H9 (cell line): ENCODE data around the gene CREB3L2. TPM values are rescaled to one million over a fixed set of nuclear protein-coding genes. Genes with fewer than 3 reads are reported as not detected.
A peak's percentile ranks its signal among the peaks of the same experiment; 100 is the strongest.

Experiments
- DNase-seq: peaks from one replicate; pipeline ENCODE4 v3.0.0-alpha.2; 2017
- H2AFZ ChIP-seq: one replicate; pipeline ENCODE4 v1.6.1; 2013; ENCODE audit warnings: mild to moderate bottlenecking, low read length, control low read depth, moderate library complexity
- H2AK5ac ChIP-seq: 2 replicates; pipeline ENCODE4 v1.6.1; 2013; ENCODE audit warnings: low read length, control low read depth, mixed read lengths; ENCODE audit not compliant: insufficient read length
- H2BK120ac ChIP-seq: one replicate; pipeline ENCODE4 v1.6.1; 2013; ENCODE audit warnings: low read depth, mild to moderate bottlenecking, low read length, control low read depth, inconsistent platforms; ENCODE audit not compliant: poor library complexity, severe bottlenecking
- H2BK12ac ChIP-seq: 2 replicates; pipeline ENCODE4 v1.6.1; 2013; ENCODE audit warnings: low read length, control low read depth, mixed read lengths, low read depth; ENCODE audit not compliant: insufficient read length
- H2BK15ac ChIP-seq: 2 replicates; pipeline ENCODE4 v1.6.1; 2013; ENCODE audit warnings: low read depth, low read length, control low read depth
- H2BK20ac ChIP-seq: one replicate; pipeline ENCODE4 v1.6.1; 2013; ENCODE audit warnings: low read depth, mild to moderate bottlenecking, low read length, control low read depth, inconsistent platforms; ENCODE audit not compliant: poor library complexity, severe bottlenecking
- H2BK5ac ChIP-seq: 2 replicates; pipeline ENCODE4 v1.6.1; 2013; ENCODE audit warnings: low read length, control low read depth, mixed read lengths; ENCODE audit not compliant: insufficient read length
- H3K14ac ChIP-seq: 2 replicates; pipeline ENCODE4 v1.6.1; 2013; ENCODE audit warnings: low read length, control low read depth; ENCODE audit not compliant: insufficient read depth
- H3K18ac ChIP-seq: 2 replicates; pipeline ENCODE4 v1.6.1; 2013; ENCODE audit warnings: low read depth, mild to moderate bottlenecking, mixed read lengths, low read length, control low read depth; ENCODE audit not compliant: insufficient read length
- H3K23ac ChIP-seq: 2 replicates; pipeline ENCODE4 v1.6.1; 2013; ENCODE audit warnings: low read length, control low read depth, mixed read lengths, low read depth; ENCODE audit not compliant: insufficient read length
- H3K23me2 ChIP-seq: 2 replicates; pipeline ENCODE4 v1.6.1; 2013; ENCODE audit warnings: low read depth, mild to moderate bottlenecking, mixed read lengths, low read length, control low read depth; ENCODE audit not compliant: insufficient read length, poor library complexity, severe bottlenecking
- H3K27ac ChIP-seq: 2 replicates; pipeline ENCODE4 v1.5.1; 2013; ENCODE audit warnings: low read length, control low read depth, mixed read lengths, low read depth; ENCODE audit not compliant: insufficient read length
- H3K27me3 ChIP-seq: 2 replicates; pipeline ENCODE4 v1.6.1; 2013; ENCODE audit warnings: low read length, control low read depth, inconsistent platforms; ENCODE audit not compliant: insufficient read depth
- H3K4ac ChIP-seq: 2 replicates; pipeline ENCODE4 v1.6.1; 2013; ENCODE audit warnings: low read depth, mild to moderate bottlenecking, control low read depth, inconsistent platforms, low read length, moderate library complexity
- H3K4me1 ChIP-seq: 2 replicates; pipeline ENCODE4 v1.6.1; 2013; ENCODE audit warnings: low read length, control low read depth, inconsistent platforms; ENCODE audit not compliant: insufficient read depth
- H3K4me2 ChIP-seq: 2 replicates; pipeline ENCODE4 v1.6.1; 2013; ENCODE audit warnings: low read length, control low read depth, mixed read lengths; ENCODE audit not compliant: insufficient read length, insufficient read depth
- H3K56ac ChIP-seq: 2 replicates; pipeline ENCODE4 v1.6.1; 2013; ENCODE audit warnings: low read depth, mild to moderate bottlenecking, mixed read lengths, low read length, control low read depth; ENCODE audit not compliant: insufficient read length
- H3K79me1 ChIP-seq: 2 replicates; pipeline ENCODE4 v1.6.1; 2013; ENCODE audit warnings: low read depth, mild to moderate bottlenecking, moderate library complexity, low read length, control low read depth, inconsistent platforms; ENCODE audit not compliant: insufficient read depth, poor library complexity, severe bottlenecking
- H3K79me2 ChIP-seq: 2 replicates; pipeline ENCODE4 v1.6.1; 2013; ENCODE audit warnings: low read length, control low read depth, inconsistent platforms; ENCODE audit not compliant: insufficient read depth
- H3K9ac ChIP-seq: 2 replicates; pipeline ENCODE4 v1.6.1; 2013; ENCODE audit warnings: low read length, control low read depth, mixed read lengths; ENCODE audit not compliant: insufficient read length; ENCODE audit errors: extremely low read depth
- H3K9me3 ChIP-seq: one replicate; pipeline ENCODE4 v1.6.1; 2013; ENCODE audit warnings: low read depth, low read length, inconsistent platforms; ENCODE audit not compliant: control insufficient read depth
- H3T11ph ChIP-seq: one replicate; pipeline ENCODE4 v1.6.1; 2013; ENCODE audit warnings: mild to moderate bottlenecking, low read length, control low read depth, inconsistent platforms
- H4K20me1 ChIP-seq: one replicate; pipeline ENCODE4 v1.6.1; 2013; ENCODE audit not compliant: control insufficient read depth, insufficient read length, insufficient read depth
- H4K5ac ChIP-seq: 2 replicates; pipeline ENCODE4 v1.6.1; 2013; ENCODE audit warnings: low read depth, mild to moderate bottlenecking, mixed read lengths, low read length, control low read depth; ENCODE audit not compliant: insufficient read length
- H4K8ac ChIP-seq: replicated peaks from 2 replicates; pipeline ENCODE4 v1.6.1; 2013; ENCODE audit warnings: low read length, control low read depth, mixed read lengths, low read depth; ENCODE audit not compliant: insufficient read length
- H4K91ac ChIP-seq: 2 replicates; pipeline ENCODE4 v1.6.1; 2013; ENCODE audit warnings: low read depth, mild to moderate bottlenecking, moderate library complexity, mixed read lengths, low read length, control low read depth; ENCODE audit not compliant: insufficient read length
- H3K27ac Mint-ChIP-seq, 3 experiments: 2 replicates in 2 of 3; 3 replicates in 1 of 3; pipeline ENCODE4 v1.8.0; 2020 to 2021; ENCODE audit warnings: mixed read lengths in 3 of 3, mild to moderate bottlenecking in 1 of 3, moderate library complexity in 1 of 3
- H3K27me3 Mint-ChIP-seq: 2 replicates; pipeline ENCODE4 v1.8.0; 2021; ENCODE audit warnings: low read depth, mild to moderate bottlenecking, moderate library complexity, mixed read lengths
- H3K36me3 Mint-ChIP-seq, 3 experiments: 2 replicates in 2 of 3; 3 replicates in 1 of 3; pipeline ENCODE4 v1.8.0; 2020 to 2021; ENCODE audit warnings: low read depth in 3 of 3, mixed read lengths in 3 of 3; ENCODE audit not compliant: insufficient read depth in 1 of 3
- H3K4me1 Mint-ChIP-seq, 2 experiments: 2 replicates each; pipeline ENCODE4 v1.8.0; 2020; ENCODE audit warnings: mixed read lengths in 2 of 2
- H3K4me3 Mint-ChIP-seq, 2 experiments: 2 replicates in 1 of 2; 3 replicates in 1 of 2; pipeline ENCODE4 v1.8.0; 2020 to 2021; ENCODE audit warnings: mild to moderate bottlenecking in 2 of 2, mixed read lengths in 2 of 2, moderate library complexity in 1 of 2
- H3K9me3 Mint-ChIP-seq, 2 experiments: 2 replicates in 1 of 2; 3 replicates in 1 of 2; pipeline ENCODE4 v1.8.0; 2020; ENCODE audit warnings: mild to moderate bottlenecking in 2 of 2, mixed read lengths in 2 of 2, moderate library complexity in 1 of 2
- CTCF ChIP-seq: fragments of 200-600 bp; sonication (generic); conservative IDR thresholded peaks from 3 replicates; pipeline ENCODE4 v1.8.0; 2021; ENCODE audit warnings: antibody characterized with exemption, mild to moderate bottlenecking
- WGBS: extraction: QIAGEN DNeasy Blood & Tissue Kit; methylation state at CpG from one replicate; pipeline ENCODE4 v1.1.7; 2013; ENCODE audit warnings: missing lambda C conversion rate, low lambda C conversion rate, mixed read lengths; ENCODE audit not compliant: insufficient read length; ENCODE audit errors: extremely low coverage; 5-methylcytosine and 5-hydroxymethylcytosine counted together
- total RNA-seq: library from RNA; stranded (reverse); gene quantifications from 2 replicates; pipeline ENCODE4 v1.2.1, GENCODE V29; 2021

Gene CREB3L2
- total RNA-seq, 1 experiment from 2014 or later, result 60.7 TPM

GRCh38 chr7:137966641-137967142 is 35.2 kb downstream of the CREB3L2 start:
- no peak for DNase-seq
- no peak overlapping the region for H3K18ac ChIP-seq
- H3K9ac ChIP-seq, result no peak overlapping the region
- Mint-ChIP-seq H3K27me3 (no peaks in the 10 kb centered on the region), H3K4me1 (peaks cover 28 to 31% of the 10 kb centered on the region in 2 experiments), H3K9me3 (peaks cover 0 to 4% of the 10 kb centered on the region in 2 experiments; a peak in 2 of 5 replicates), H3K4me3 (no peak overlapping the region), H3K36me3 (peaks cover 11 to 31% (median 27%) of the 10 kb centered on the region in 3 experiments; a peak in 6 of 7 replicates), H3K27ac (peak overlapping the region; percentile 62 to 95 (median 83))
- H2BK20ac ChIP-seq, result no peak overlapping the region
- no peaks in the 10 kb centered on the region for H3K9me3 ChIP-seq
- peaks cover 13% of the 10 kb centered on the region; the same call in 1 of the 2 replicates for H3K4me1 ChIP-seq
- no peak overlapping the region for H2BK120ac ChIP-seq
- WGBS, result no CpG with 5 or more reads among the region's 4 CpGs
- no peak overlapping the region for H3K14ac ChIP-seq
- H3K79me2 ChIP-seq, result peaks cover 3% of the 10 kb centered on the region; the same call in 1 of the 2 replicates
- H3K27ac ChIP-seq, result no peak overlapping the region
- no peak overlapping the region for H3K4ac ChIP-seq
- no peak overlapping the region for H4K5ac ChIP-seq
- no peak overlapping the region for H2BK15ac ChIP-seq
- H3K79me1 ChIP-seq, result peaks cover 4% of the 10 kb centered on the region
- H2AFZ ChIP-seq, result no peak overlapping the region
- H3T11ph ChIP-seq, result no peak overlapping the region
- H4K91ac ChIP-seq, result no peak overlapping the region
- H3K4me2 ChIP-seq, result no peak overlapping the region
- H4K20me1 ChIP-seq, result no peaks in the 10 kb centered on the region
- H3K56ac ChIP-seq, result no peak overlapping the region
- no peak overlapping the region for H3K23ac ChIP-seq
- H3K27me3 ChIP-seq, result no peaks in the 10 kb centered on the region
- no peak overlapping the region for H2BK12ac ChIP-seq
- TF ChIP-seq CTCF, result no peak
- no peak overlapping the region for H4K8ac ChIP-seq
- H3K23me2 ChIP-seq, result no peaks in the 10 kb centered on the region
- no peak overlapping the region for H2AK5ac ChIP-seq
- no peak overlapping the region for H2BK5ac ChIP-seq
